Fibroblast of lung (primary cell): ENCODE measurements around the gene MYLK.

Experiments used
- EZH2 ChIP-seq: IDR thresholded peaks from 2 replicates; pipeline ENCODE4 v1.5.1; 2012; ENCODE audit warnings: low read length, control low read depth, mild to moderate bottlenecking; ENCODE audit errors: missing control alignments
- TF ChIP-seq, protein P1 (sequence below), 2 donors: IDR thresholded peaks in 1 of 2; conservative IDR thresholded peaks in 1 of 2; 1 replicate in 1 of 2; 2 replicates in 1 of 2; pipeline ENCODE4 v1.5.1; 2011 to 2012; ENCODE audit warnings: low read length in 2 of 2, control low read depth in 1 of 2, inconsistent platforms in 1 of 2, low read depth in 1 of 2, mild to moderate bottlenecking in 1 of 2

DNA sequence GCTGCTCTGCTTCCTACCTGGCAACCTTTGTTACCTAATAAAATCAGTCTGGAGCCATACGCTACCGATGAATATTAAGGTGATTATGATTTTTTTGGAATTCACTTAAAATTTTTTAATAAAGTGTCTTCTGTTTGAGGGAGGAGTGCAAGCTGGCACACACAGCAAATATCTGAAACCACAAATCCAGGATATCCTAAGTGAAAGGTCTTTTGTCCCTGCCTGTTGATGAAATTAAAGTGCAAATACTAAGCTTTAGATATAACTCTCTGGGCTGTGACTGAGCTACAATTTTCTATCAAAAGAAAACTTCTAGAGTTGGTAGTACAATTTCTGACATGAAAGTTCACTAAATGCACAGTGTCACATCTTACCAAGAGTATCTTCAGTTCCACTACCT is 322.9 kb downstream of the MYLK start:
- TF ChIP-seq, protein P1, sequence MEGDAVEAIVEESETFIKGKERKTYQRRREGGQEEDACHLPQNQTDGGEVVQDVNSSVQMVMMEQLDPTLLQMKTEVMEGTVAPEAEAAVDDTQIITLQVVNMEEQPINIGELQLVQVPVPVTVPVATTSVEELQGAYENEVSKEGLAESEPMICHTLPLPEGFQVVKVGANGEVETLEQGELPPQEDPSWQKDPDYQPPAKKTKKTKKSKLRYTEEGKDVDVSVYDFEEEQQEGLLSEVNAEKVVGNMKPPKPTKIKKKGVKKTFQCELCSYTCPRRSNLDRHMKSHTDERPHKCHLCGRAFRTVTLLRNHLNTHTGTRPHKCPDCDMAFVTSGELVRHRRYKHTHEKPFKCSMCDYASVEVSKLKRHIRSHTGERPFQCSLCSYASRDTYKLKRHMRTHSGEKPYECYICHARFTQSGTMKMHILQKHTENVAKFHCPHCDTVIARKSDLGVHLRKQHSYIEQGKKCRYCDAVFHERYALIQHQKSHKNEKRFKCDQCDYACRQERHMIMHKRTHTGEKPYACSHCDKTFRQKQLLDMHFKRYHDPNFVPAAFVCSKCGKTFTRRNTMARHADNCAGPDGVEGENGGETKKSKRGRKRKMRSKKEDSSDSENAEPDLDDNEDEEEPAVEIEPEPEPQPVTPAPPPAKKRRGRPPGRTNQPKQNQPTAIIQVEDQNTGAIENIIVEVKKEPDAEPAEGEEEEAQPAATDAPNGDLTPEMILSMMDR (conservative IDR thresholded peaks at IDR 0.05 in 1 of 2, IDR thresholded peaks at IDR 0.05 in 1 of 2; ENCODE audit: low read depth in 1 of 2, low read length in 2 of 2) = no peak
- TF ChIP-seq EZH2 = no peak
